Measurements from ENCODE around the gene LAGE3.
A peak's percentile ranks its signal among the peaks of the same experiment; 100 is the strongest.

LAGE3 gene

GRCh38 chrX:154526901-154527675, 48.0 kb upstream of the LAGE3 start (continued):
- TF ChIP-seq ZNF549 (tag by site-specific recombination; IDR thresholded peaks at IDR 0.05) (no peak), ZBTB7A (tag by site-specific recombination; IDR thresholded peaks at IDR 0.05; ENCODE audit: low read depth) (no peak), INSM2 (tag by site-specific recombination; IDR thresholded peaks at IDR 0.05) (no peak), PBX3 (CRISPR knock-in tag; IDR thresholded peaks at IDR 0.05) (no peak), ZNF10 (tag by site-specific recombination; IDR thresholded peaks at IDR 0.05) (no peak), ZNF76 (tag by site-specific recombination; IDR thresholded peaks at IDR 0.05; ENCODE audit: borderline replicate concordance, low read depth) (no peak), SP3 (tag by site-specific recombination; IDR thresholded peaks at IDR 0.05) (no peak), SCRT2 (tag by site-specific recombination; IDR thresholded peaks at IDR 0.05) (peak; percentile 70), ZNF37A (tag by site-specific recombination; IDR thresholded peaks at IDR 0.05) (no peak), ZBTB11 (tag by site-specific recombination; conservative IDR thresholded peaks at IDR 0.05; ENCODE audit: low read depth) (no peak), ZBTB48 (tag by site-specific recombination; IDR thresholded peaks at IDR 0.05) (no peak), ZIC2 (tag by site-specific recombination; IDR thresholded peaks at IDR 0.05) (no peak), ZNF830 (tag by site-specific recombination; IDR thresholded peaks at IDR 0.05; ENCODE audit: low read depth) (no peak), YY2 (tag by site-specific recombination; IDR thresholded peaks at IDR 0.05) (no peak), ZNF518A (tag by site-specific recombination; conservative IDR thresholded peaks at IDR 0.05; ENCODE audit: low read depth) (no peak), ZNF350 (tag by site-specific recombination; IDR thresholded peaks at IDR 0.05) (no peak), ZNF777 (tag by site-specific recombination; IDR thresholded peaks at IDR 0.05; ENCODE audit: borderline replicate concordance) (no peak), ZNF2 (tag by site-specific recombination; IDR thresholded peaks at IDR 0.05) (no peak), GLI4 (tag by site-specific recombination; IDR thresholded peaks at IDR 0.05) (no peak), ZNF624 (tag by site-specific recombination; IDR thresholded peaks at IDR 0.05) (no peak), ZNF747 (tag by site-specific recombination; IDR thresholded peaks at IDR 0.05) (no peak), ZNF324 (tag by site-specific recombination; IDR thresholded peaks at IDR 0.05) (no peak), SP7 (tag by site-specific recombination; IDR thresholded peaks at IDR 0.05) (no peak)

All from HEK293 (cell line).